MG63 (cell line): ENCODE data around the gene TAP1. TPM values are rescaled to one million over a fixed set of nuclear protein-coding genes. Genes with fewer than 3 reads are reported as not detected.
A peak's percentile ranks its signal among the peaks of the same experiment; 100 is the strongest.

Source experiments
- DNase-seq: peaks from one replicate; pipeline ENCODE4 v3.0.0-alpha.2; 2020
- H3K27me3 ChIP-seq: fragments of 250-450 bp; sonication (Bioruptor Pico); 2 replicates; pipeline ENCODE4 v1.5.1; 2020; ENCODE audit warnings: mild to moderate bottlenecking, moderate library complexity
- H3K36me3 ChIP-seq: fragments of 250-450 bp; sonication (Bioruptor Pico); 2 replicates; pipeline ENCODE4 v1.5.1; 2020; ENCODE audit warnings: mild to moderate bottlenecking, moderate library complexity
- H3K4me3 ChIP-seq: fragments of 250-450 bp; sonication (Bioruptor Pico); 2 replicates; pipeline ENCODE4 v1.5.1; 2020; ENCODE audit warnings: mild to moderate bottlenecking, moderate library complexity
- H3K9me3 ChIP-seq: fragments of 250-450 bp; sonication (Bioruptor Pico); 2 replicates; pipeline ENCODE4 v1.5.1; 2020; ENCODE audit warnings: mild to moderate bottlenecking, moderate library complexity
- total RNA-seq: library from RNA; depleted of rRNA; stranded (reverse); fragments of >200 nt; shearing (Covaris generic); gene quantifications from 2 replicates; pipeline ENCODE4 v1.2.3, GENCODE V29; 2014; ENCODE audit warnings: low replicate concordance

The TAP1 gene
- total RNA-seq, 1 experiment from 2014 or later = 115 TPM

- H3K9me3 ChIP-seq = no peaks in the 10 kb centered on the region
- no peaks in the 10 kb centered on the region for H3K27me3 ChIP-seq
- H3K4me3 ChIP-seq = no peak overlapping the region
- no peak for DNase-seq
- peaks cover 71% of the 10 kb centered on the region for H3K36me3 ChIP-seq
Observed at GRCh38 chr6:32847795-32848194, 5.7 kb downstream of the TAP1 start.

DNA sequence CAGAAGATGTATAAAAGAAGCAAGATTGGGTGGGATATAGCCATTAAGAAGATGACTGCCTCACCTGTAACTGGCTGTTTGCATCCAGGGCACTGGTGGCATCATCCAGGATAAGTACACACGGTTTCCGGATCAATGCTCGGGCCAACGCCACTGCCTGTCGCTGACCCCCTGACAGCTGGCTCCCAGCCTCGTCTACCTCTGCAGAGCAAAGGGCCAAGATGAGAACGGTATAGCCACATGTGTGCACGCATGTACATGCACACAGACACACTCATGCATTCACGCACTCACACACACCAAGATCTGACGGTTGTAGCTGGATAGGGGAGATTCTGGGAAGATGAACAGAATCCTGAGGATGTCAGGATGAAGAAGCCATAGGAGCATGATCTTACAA is 6.5 kb downstream of the TAP1 start:
- Histone ChIP-seq H3K36me3 (peaks cover 77% of the 10 kb centered on the region), H3K4me3 (no peak overlapping the region), H3K27me3 (no peaks in the 10 kb centered on the region), H3K9me3 (no peaks in the 10 kb centered on the region)
- DNase-seq = no peak

DNA sequence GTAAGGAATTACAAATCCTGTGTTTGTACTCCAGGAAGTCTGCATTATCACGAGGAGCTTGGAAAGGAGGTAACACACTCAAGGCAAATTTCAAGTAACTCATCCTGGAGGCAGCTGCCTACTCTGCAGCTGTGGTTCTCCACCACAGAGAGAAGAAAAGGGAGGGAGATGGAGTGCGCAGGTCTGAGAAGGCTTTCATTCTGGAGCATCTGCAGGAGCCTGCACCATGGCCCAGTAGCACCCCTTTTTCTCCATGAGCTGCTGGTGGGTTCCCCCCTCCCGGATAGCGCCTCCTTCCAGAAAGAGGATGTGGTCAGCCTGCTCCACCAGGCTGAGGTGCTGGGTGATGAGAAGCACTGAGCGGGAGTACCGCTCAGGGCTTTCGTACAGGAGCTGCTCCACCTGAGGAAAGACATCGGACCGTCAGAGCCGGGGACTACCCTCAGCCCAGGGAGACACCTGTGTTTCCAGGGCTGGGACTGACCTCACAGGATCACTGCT is 8.1 kb downstream of the TAP1 start:
- Histone ChIP-seq H3K9me3 (no peaks in the 10 kb centered on the region), H3K27me3 (no peaks in the 10 kb centered on the region), H3K36me3 (peaks cover 77% of the 10 kb centered on the region), H3K4me3 (no peak overlapping the region)
- no peak for DNase-seq

- Histone ChIP-seq H3K9me3 (no peaks in the 10 kb centered on the region), H3K27me3 (no peaks in the 10 kb centered on the region), H3K4me3 (peak overlapping the region; percentile 74), H3K36me3 (peaks cover 77% of the 10 kb centered on the region)
- no peak for DNase-seq
Observed at GRCh38 chr6:32844839-32845383, 8.6 kb downstream of the TAP1 start.

DNA sequence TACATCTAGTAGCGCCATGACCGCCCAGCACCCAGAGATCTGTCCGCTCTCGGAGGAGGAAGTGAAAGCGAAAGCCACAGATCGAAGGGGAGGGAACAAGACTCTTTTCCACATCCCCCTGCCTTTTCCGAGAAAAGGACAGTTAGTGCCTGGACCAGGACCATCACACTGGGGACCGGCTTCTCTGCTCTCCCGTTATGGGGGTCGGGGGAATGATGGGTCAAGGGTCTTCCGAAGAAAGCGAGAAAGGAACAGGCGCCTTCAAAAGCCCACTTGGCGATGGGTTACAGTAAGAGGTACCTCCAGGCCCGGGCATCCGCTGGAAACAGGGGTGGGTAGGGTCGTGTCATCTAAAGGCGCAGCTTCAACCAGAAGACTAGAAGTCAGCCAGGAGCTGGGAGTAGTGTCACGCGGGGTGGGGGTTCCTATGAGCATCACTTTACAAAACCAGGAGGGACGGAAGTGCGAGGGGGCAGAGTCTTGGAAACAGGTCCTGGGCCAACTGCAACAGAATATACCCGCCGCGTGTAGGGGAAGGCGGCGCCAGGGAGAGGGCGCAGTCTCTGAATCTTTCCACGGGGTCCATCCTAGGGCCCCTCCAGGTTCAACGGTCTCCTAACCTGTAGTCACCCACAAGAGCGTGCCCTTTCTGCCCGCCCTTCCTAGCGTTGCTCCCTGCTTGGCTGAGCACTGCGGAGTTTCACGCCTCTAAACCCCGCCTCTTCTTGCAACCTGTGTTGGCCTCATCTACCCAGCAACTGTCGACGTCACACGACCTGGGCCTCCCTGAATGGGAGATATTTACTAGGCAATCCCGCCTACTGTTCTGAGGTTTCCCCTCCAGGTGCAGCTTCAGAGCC is 9.3 kb downstream of the TAP1 start, which contains the start of gene PSMB8:
Gene PSMB8 (minus strand): TSS at position 69 of the 860 bp plus-strand sequence. CDS start 51 bp downstream, at position 18.
- Histone ChIP-seq H3K9me3 (no peaks in the 10 kb centered on the region), H3K36me3 (peaks cover 80% of the 10 kb centered on the region), H3K27me3 (no peaks in the 10 kb centered on the region), H3K4me3 (peak within 1 kb of the TSS; percentile 74)
- peak; percentile 100 for DNase-seq

DNA sequence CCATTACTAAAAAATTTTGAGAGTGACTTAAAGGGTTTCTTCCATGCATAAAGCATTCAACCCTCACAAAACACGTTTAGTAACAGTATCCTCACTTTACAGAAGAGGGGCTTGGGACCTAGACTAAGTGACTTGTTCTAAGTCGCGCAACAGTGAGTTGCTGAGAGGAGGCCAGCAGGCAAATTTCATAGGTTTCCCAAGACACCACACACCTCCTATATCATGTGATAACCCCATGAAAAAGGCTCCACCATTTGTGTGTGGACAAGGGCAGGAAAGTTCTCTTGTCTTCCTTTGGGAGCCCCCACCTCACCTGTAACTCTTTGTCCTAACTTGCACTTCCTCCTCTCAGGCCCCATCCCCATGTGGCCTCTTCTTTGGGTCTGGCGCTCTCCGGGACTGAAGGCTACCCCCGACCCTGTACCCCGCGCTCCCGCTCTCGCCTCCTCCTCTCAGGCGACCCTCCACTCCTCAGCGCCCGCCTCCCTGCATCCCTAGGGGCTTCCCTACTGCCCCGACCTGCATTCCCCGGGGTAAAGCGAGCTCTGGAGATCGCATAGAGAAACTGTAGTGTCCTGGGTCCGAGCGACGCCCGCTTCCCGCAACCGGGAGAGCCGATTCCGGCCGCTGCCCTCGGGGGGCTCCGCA is 10.0 kb downstream of the TAP1 start:
- no peak for DNase-seq

GRCh38 chr6:32842690-32843089 is 10.8 kb downstream of the TAP1 start:
- H3K4me3 ChIP-seq = peak overlapping the region; percentile 74
- DNase-seq = no peak
- H3K9me3 ChIP-seq = no peaks in the 10 kb centered on the region
- H3K27me3 ChIP-seq = no peaks in the 10 kb centered on the region
- H3K36me3 ChIP-seq = peaks cover 64% of the 10 kb centered on the region

More for the DNA sequence above, 10.0 kb downstream of the TAP1 start:
- Histone ChIP-seq H3K27me3 (no peaks in the 10 kb centered on the region), H3K4me3 (peak overlapping the region; percentile 74), H3K9me3 (no peaks in the 10 kb centered on the region), H3K36me3 (peaks cover 72% of the 10 kb centered on the region)

GRCh38 chr6:32842021-32842650 is 11.4 kb downstream of the TAP1 start:
- H3K9me3 ChIP-seq = no peaks in the 10 kb centered on the region
- no peaks in the 10 kb centered on the region for H3K27me3 ChIP-seq
- DNase-seq = no peak
- H3K4me3 ChIP-seq = no peak overlapping the region
- H3K36me3 ChIP-seq = peaks cover 64% of the 10 kb centered on the region

DNA sequence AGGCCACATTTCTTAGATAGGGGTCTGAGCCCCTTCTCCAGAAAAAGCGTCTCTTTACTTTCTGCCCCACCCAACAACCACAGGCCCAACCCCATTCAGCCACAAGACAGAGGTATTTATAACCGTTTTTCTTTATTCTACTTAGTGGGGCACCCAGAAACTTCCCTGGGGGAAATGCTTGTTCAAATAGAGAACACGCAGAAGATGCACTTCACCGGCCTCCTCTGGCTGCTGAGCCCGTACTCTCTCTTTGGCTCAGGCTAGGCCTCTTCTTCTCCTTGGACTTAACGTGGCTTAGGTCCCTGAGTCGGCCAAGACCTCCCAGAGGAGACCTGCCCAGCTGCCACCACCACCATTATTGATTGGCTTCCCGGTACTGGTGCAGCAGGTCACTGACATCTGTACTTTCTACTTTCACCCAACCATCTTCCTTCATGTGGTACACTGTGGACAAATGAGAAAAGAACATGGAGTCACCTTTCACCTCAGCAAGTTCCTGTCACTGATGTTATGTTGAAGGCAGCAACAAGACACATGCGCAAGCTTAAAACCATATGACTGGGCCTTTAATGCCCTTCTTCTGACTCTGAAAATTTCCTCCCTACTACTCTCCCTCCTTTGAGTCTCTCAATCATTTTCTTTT is 12.8 kb downstream of the TAP1 start:
- no peak for DNase-seq
- Histone ChIP-seq H3K4me3 (no peak overlapping the region), H3K36me3 (peaks cover 67% of the 10 kb centered on the region), H3K9me3 (no peaks in the 10 kb centered on the region), H3K27me3 (no peaks in the 10 kb centered on the region)

GRCh38 chr6:32839356-32839755 is 14.1 kb downstream of the TAP1 start:
- H3K4me3 ChIP-seq = no peak overlapping the region; the same call in 1 of the 2 replicates

GRCh38 chr6:32838114-32838958 is 15.2 kb downstream of the TAP1 start, which contains the start of gene TAP2:
TAP2 (minus strand) TSS chr6:32838739; CDS start chr6:32838233, 506 bp downstream.
- Histone ChIP-seq H3K4me3 (peak within 1 kb of the TSS; percentile 85), H3K36me3 (peaks cover 81% of the 10 kb centered on the region), H3K9me3 (no peaks in the 10 kb centered on the region), H3K27me3 (no peaks in the 10 kb centered on the region)
- DNase-seq = peak; percentile 100

More at GRCh38 chr6:32839356-32839755, 14.1 kb downstream of the TAP1 start:
- no peaks in the 10 kb centered on the region for H3K9me3 ChIP-seq
- no peaks in the 10 kb centered on the region for H3K27me3 ChIP-seq
- peaks cover 71% of the 10 kb centered on the region for H3K36me3 ChIP-seq
- no peak for DNase-seq

GRCh38 chr6:32837651-32838113 is 15.8 kb downstream of the TAP1 start:
- Histone ChIP-seq H3K9me3 (no peaks in the 10 kb centered on the region), H3K36me3 (peaks cover 83% of the 10 kb centered on the region), H3K4me3 (peak overlapping the region; percentile 85), H3K27me3 (no peaks in the 10 kb centered on the region)
- DNase-seq = peak; percentile 66

DNA sequence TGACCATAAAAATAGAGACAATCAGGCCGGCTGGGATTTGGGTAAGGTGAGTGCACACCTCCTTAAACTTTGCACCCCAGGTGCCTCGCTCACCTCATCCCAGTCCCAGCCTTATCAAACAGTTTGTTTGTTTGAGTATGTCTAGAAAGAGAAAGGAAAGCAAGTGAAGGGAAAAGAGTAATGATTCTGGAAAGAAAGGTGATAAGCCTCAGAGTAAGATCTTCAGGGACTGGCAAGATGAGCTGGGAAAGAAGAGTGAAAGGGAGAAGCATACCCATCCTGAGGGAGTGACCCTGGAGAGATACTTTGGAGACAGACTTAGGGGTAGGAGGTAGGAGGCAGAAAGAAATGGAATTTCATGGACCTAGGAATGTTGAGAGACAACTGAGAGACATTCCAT is 16.6 kb downstream of the TAP1 start:
- peaks cover 83% of the 10 kb centered on the region for H3K36me3 ChIP-seq
- no peaks in the 10 kb centered on the region for H3K27me3 ChIP-seq
- H3K4me3 ChIP-seq = peak overlapping the region; percentile 85
- H3K9me3 ChIP-seq = no peaks in the 10 kb centered on the region
- DNase-seq = no peak

DNA sequence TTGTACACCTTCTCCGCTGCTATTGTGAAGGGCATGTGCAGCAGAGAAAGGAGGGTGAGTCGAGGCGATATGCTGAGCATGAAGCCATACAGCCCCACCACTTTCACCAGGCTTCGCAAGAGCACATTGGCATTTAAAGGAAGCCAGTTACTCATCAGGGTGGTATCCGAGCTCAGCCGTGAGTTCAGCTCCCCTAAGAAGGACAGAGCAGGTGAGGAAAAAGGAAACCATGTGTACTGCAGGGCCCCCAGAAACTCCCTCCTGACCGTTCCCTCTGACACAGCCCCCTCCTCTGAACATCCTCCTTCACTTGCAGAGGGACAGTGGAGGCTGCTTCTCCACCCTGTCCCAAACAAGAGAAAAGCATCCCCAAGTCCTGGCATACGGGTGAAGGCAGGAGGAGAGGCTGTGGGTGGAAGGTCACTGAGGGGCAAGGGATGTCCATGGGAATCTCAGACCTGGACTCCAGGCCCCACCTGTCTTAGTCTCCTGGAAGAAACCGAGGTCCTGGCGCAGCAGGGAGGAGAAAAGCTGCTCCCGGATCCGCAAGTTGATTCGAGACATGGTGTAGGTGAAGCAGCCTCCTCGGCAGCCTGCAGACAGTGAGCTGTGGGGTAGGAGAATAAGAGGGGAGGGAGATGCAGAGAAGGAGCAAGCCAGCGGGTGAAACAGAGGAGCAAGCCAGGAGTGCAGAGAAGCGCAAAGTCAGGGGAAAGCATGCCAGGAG is 18.2 kb downstream of the TAP1 start:
- H3K27me3 ChIP-seq = no peaks in the 10 kb centered on the region
- H3K36me3 ChIP-seq = peaks cover 83% of the 10 kb centered on the region
- H3K4me3 ChIP-seq = no peak overlapping the region
- DNase-seq = no peak
- H3K9me3 ChIP-seq = no peaks in the 10 kb centered on the region

DNA sequence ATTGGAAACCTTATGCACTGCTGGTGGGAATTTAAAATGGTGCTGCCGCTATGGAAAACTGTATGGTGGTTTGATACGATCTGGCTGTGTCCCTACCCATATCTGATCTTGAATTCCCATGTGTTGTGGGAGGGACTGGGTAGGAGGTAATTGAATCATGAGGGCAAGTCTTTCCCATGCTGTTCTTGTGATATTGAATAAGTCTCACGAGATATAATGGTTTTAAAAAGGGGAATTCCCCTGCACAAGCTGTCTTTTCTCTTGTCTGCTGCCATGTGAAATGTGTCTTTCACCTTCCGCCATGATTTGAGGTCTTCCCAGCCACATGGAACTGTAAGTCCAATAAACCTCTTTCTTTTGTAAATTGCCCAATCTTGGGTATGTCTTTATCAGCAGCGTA is 19.8 kb downstream of the TAP1 start:
- Histone ChIP-seq H3K4me3 (no peak overlapping the region), H3K36me3 (peaks cover 89% of the 10 kb centered on the region), H3K27me3 (no peaks in the 10 kb centered on the region), H3K9me3 (no peaks in the 10 kb centered on the region)
- no peak for DNase-seq
